OCI-M2 (cell line): ENCODE results near the gene LECT2.

Experiments
- DNase-seq: peaks from one replicate; lab custom pipeline; 2025; ENCODE audit not compliant: unreplicated experiment; lab: John Stamatoyannopoulos, UW

The LECT2 gene

DNA sequence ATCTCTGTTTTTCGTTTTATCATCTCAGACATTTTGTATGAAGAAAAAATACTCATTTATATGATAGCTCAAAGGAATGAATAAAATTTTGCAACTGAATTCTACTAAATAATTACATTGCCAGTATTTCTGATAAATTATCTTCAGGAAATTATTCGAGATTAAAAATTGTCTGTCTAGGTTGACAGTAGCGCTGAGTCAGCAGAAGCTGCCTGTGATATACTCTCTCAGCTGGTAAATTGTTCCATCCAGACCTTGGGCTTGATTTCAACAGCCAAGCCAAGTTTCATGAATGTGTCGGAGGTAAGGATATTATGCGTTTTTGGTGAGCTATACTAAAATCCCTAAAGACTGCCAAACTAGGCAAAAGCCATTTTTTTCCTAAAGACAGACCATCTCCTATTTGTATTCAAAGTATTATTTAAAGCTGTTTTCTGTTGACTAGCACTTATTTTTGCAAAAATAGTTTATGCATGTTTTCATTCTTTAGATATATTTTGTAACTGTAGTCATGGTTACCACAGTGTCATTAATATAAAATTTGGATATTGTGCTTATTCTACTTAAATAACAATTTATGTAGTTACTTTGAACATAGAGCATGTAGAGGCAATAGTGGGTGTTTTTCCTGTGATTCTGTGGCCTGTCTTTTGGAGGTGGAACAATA lies 17.4 kb downstream of the LECT2 start:
- DNase-seq, result no peak

DNA sequence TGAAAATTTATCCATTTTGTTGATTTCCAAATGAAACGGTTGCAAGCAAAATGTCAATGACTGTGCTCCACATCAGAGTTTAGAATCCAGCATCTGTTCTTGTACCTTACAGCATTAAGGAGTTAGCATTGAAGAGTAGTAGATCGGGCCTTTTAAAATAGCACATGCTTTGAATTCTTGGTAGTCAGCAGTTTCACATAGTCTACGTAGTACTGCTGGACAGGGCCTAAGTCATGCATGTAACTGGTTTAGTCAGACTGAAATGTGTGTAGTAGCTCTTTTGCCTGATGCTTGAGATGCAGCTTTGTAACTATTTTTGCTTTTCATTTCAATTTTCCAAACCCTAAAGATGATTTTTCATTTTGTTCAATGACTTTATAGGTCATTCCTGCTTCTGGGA lies 19.8 kb downstream of the LECT2 start:
- DNase-seq, result no peak

DNA sequence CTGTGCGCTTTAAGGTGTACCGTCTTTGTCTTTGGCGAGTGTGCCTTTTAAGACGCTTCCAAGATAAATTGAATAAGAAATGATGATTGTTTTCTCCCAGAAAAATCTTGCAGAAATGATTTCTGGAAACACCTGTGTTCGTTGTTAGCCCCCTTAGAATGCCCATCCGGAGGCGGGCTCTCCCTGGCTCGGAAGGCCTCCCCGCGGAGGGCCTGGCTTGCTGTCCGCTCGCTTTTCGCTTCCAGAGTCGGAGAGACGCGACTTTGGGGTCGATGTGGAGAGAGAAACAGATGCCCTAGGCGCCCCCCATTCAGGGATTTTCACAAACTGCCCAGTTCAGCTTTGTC lies 23.9 kb downstream of the LECT2 start:
- no peak for DNase-seq

- no peak for DNase-seq
Observed at GRCh38 chr5:135930029-135930948, 24.5 kb downstream of the LECT2 start.

- DNase-seq, result no peak
Observed at GRCh38 chr5:135921388-135921787, 33.4 kb downstream of the LECT2 start.

GRCh38 chr5:135920199-135920598 lies 34.6 kb downstream of the LECT2 start:
- no peak for DNase-seq

DNA sequence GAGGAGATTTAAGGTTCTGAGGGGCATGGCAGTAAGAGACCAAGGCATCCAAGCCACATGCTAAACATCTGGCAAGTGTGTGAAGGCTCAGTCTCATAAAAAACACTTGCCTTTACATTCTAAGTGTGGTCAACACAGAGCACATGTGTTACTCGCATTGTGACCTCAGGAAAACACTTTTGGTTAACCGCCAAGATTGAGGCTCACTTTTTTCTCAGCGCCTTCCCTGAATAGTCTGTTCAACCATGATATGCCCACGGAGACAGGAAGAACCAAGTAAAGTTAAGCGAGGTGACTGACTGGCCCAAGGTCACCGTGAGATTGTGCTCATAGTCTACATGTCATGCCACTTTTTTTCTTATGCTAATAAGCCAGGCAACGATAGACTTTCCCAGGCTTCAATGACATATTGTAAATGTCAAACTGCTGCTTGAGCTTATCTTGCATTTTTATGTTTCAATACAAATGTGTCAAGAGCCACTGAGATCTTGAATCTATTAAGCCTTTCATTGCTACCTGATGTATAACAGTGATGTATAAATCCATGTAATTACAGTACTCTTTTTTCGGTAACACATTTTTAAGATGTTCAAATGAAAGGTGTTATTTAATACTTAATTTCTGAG lies 38.0 kb downstream of the LECT2 start:
- no peak for DNase-seq

DNA sequence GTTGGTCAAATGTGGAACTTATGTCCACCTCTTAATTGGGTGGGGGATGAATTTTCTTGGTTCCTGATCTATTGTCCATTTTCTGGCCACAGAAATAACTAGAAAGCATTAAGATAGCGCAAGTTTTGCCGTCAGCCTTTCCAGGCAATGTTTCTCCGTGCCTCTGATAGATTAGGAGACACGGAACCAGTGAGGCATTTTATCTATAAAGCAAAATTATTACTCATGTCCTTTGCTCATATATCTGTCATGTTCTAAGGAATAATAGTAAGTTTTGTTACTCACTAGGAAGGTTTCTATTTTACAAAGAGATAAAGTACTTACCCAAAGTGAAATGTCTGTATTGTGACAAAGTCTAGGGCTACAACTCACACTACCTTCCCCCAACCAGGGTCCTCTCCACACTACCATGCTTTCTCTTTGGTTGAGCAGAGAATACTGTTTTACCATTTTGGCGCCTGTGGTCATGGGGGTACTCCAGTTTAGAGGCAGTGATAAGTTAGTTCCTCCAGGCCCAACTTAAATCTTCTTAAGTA lies 39.2 kb downstream of the LECT2 start:
- no peak for DNase-seq

- DNase-seq, result no peak
Observed at GRCh38 chr5:135913713-135914626, 40.8 kb downstream of the LECT2 start.

DNA sequence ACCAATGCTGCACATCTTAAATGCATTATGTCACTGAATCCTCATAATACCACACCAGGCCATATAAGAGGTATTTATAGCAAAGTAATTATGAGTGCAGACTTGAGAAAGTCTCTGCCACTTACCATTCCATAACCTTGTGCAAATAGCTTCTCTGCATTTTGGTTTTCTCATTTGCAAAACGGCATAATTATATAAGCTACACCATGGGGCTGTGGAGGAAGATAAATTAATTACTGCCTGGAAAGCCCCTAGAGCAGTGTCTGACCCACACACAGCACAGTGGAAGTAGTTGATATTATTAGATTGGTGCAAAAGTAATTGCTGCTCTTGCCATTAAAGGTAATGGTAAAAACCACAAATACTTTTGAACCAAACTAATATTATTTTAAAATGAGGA lies 49.6 kb downstream of the LECT2 start:
- DNase-seq, result no peak

DNA sequence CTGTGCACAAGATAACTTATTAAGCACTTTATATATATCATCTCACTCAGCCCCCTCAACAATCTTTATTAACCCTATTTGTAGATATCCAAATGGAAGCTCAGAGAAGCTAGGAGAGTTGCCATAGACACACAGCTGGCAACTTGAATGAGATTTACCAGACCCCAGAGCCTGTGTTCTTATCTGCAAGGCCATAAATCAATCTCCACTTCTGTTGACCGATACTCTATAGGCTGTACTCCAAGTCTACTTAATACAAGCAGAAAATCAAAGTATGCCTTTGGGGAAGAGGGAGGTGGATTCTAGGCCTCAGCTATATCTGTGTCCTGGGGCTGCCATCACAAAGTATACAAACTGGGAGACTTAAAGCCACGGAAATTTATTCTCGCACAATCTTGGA lies 53.1 kb downstream of the LECT2 start:
- DNase-seq, result no peak

DNA sequence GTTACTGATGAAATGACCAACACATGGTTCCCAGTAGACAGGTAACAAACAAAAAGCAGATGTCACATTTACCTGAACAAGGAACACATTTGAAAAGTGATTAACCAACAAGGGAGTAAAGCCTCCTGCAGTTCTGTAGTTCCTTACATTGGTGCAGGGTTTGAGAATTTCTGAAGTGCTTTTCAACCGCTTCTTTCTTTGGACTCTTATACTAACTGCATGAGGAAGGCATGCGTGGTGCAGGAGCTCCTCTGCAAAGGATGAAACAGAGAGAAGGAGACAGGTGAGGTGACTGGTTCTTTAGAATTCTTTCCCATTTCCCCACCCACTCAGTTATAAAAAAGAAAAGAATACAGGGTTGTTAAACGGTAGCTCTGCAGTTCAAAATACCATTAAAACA lies 54.5 kb downstream of the LECT2 start:
- DNase-seq, result no peak

- DNase-seq, result no peak
Observed at GRCh38 chr5:135898651-135899050, 56.1 kb downstream of the LECT2 start.
